Psoas muscle (tissue), 8 donors: ENCODE measurements around the gene VSIR. TPM values are rescaled to one million over a fixed set of nuclear protein-coding genes. Genes with fewer than 3 reads are reported as not detected.

Source experiments
- ATAC-seq, 4 donors: fragments of 200-7000 bp; cut with Tn5 transposase; one replicate each; pipeline ENCODE4 v1.9.1; 2020; ENCODE audit warnings: moderate library complexity in 3 of 4, mild to moderate bottlenecking in 2 of 4
- DNase-seq, 2 donors: peaks; one replicate each; pipeline ENCODE4 v3.0.0-alpha.2; 2020
- H3K27ac ChIP-seq: fragments of 200-600 bp; one replicate; pipeline ENCODE4 v1.8.0; 2022
- H3K27me3 ChIP-seq, 3 donors: fragments of 200-600 bp in 1 of 3; one replicate each; pipeline versions ENCODE4 v1.6.1 to v1.8.0; 2013 to 2022; ENCODE audit warnings: low read length in 2 of 3, mild to moderate bottlenecking in 2 of 3, moderate library complexity in 1 of 3; ENCODE audit not compliant: insufficient read depth in 3 of 3
- H3K36me3 ChIP-seq, 2 donors: fragments of 200-600 bp in 1 of 2; one replicate each; pipeline versions ENCODE4 v1.6.1 to v1.8.0; 2013 to 2022; ENCODE audit warnings: low read depth in 1 of 2, mild to moderate bottlenecking in 1 of 2, moderate library complexity in 1 of 2; ENCODE audit not compliant: insufficient read depth in 1 of 2
- H3K4me1 ChIP-seq: fragments of 200-600 bp; one replicate; pipeline ENCODE4 v1.8.0; 2022
- H3K4me3 ChIP-seq: fragments of 200-600 bp; one replicate; pipeline ENCODE4 v1.8.0; 2022; ENCODE audit warnings: mild to moderate bottlenecking
- H3K9me3 ChIP-seq: fragments of 200-600 bp; one replicate; pipeline ENCODE4 v1.8.0; 2022
- CTCF ChIP-seq: fragments of 200-600 bp; IDR thresholded peaks from one replicate; pipeline ENCODE4 v1.8.0; 2022; ENCODE audit warnings: antibody characterized with exemption
- WGBS, 3 donors: extraction: QIAGEN DNeasy Blood & Tissue Kit; methylation state at CpG; one replicate each; pipeline versions ENCODE4 v1.1.6 to v1.1.7; 2013; 5-methylcytosine and 5-hydroxymethylcytosine counted together
- intact Hi-C, 2 donors: fragments of 100-400 bp; cut with DNase I; formaldehyde crosslinking; loops; one replicate each; pipeline versions ENCODE4 v1.11.0 to v1.14.2; 2022
- polyA plus RNA-seq, 3 donors: library from polyadenylated mRNA; stranded (reverse); fragments of 200-250 nt; gene quantifications; one replicate each; pipeline ENCODE4 v1.2.3, GENCODE V29; 2013
- total RNA-seq, 4 donors: library from RNA; stranded (reverse); fragmentation: NEBNext Ultra II Directional in 2 of 4; extraction: Animal tissue kit (Norgen Biotek cat#: 25700) in 2 of 4; gene quantifications; one replicate each; pipeline versions ENCODE4 v1.2.1 to v1.2.4, GENCODE V29; 2021 to 2023
- donor health status: healthy with polysubstance abuse.
- donor health status: DM: no; HTN: no; CAD: no; lungs with moderate emphysema.
- donor health status: Bipolar disorder and iron deficiency.
- donor health status: healthy.
- donor health status: DM: yes; HTN: yes; CAD: no.
- donor health status: DM: no; HTN: no; CAD: no.
- donor health status: DM: no; HTN: no; CAD: no.
- donor health status: DM: yes; HTN: yes; CAD: no.

Gene VSIR
- total and polyA plus RNA-seq, 7 donors, result 12.5 to 21.8 (median 18.1) TPM

- DNase-seq, result no peak
- Histone ChIP-seq H3K9me3 (no peaks in the 10 kb centered on the region), H3K4me1 (peaks cover 21% of the 10 kb centered on the region), H3K27ac (no peak overlapping the region), H3K27me3 (no peaks in the 10 kb centered on the region), H3K36me3 (no peaks in the 10 kb centered on the region), H3K4me3 (no peak overlapping the region)
- intact Hi-C loops, result no loop called here
- WGBS, 3 donors, result 96 to 98% (median 97%) methylated on average over 17 of the region's 17 CpGs
- ATAC-seq, result no peak
- TF ChIP-seq CTCF, result no peak
Observed at GRCh38 chr10:71777213-71777985, 4.1 kb upstream of the VSIR start.

- intact Hi-C loops, result no loop called here
- Histone ChIP-seq H3K27me3 (no peaks in the 10 kb centered on the region), H3K27ac (no peak overlapping the region), H3K4me3 (no peak overlapping the region), H3K9me3 (no peaks in the 10 kb centered on the region), H3K36me3 (no peaks in the 10 kb centered on the region), H3K4me1 (peaks cover 30% of the 10 kb centered on the region)
- WGBS, 3 donors, result 82 to 90% (median 87%) methylated on average over 2 of the region's 2 CpGs
- no peak for TF ChIP-seq CTCF
- ATAC-seq (no peak), DNase-seq (no peak)
Observed at GRCh38 chr10:71776481-71776925, 3.2 kb upstream of the VSIR start.

- Histone ChIP-seq H3K4me1 (peaks cover 42% of the 10 kb centered on the region), H3K27ac (peak overlapping the region; percentile 13), H3K9me3 (no peaks in the 10 kb centered on the region), H3K27me3 (no peaks in the 10 kb centered on the region), H3K4me3 (no peak overlapping the region), H3K36me3 (no peaks in the 10 kb centered on the region)
- DNase-seq, result no peak
- WGBS, 3 donors, result 42 to 54% (median 46%) methylated on average over 3 of the region's 3 CpGs
- TF ChIP-seq CTCF, result no peak
- intact Hi-C loops, result loop anchor here in 1 of 2 donors (5.0 kb wide), 1 partner anchor 78 kb away; no protein-coding TSS in a partner anchor
- no peak for ATAC-seq
Observed at GRCh38 chr10:71774916-71775702, 1.8 kb upstream of the VSIR start.

- Histone ChIP-seq H3K4me1 (peaks cover 61% of the 10 kb centered on the region), H3K27me3 (no peaks in the 10 kb centered on the region), H3K9me3 (no peaks in the 10 kb centered on the region), H3K27ac (peak overlapping the region; percentile 81), H3K36me3 (no peaks in the 10 kb centered on the region), H3K4me3 (peak overlapping the region; percentile 76)
- intact Hi-C loops, result loop anchor here in 1 of 2 donors (5.0 kb wide), 1 partner anchor 76 kb away; no protein-coding TSS in a partner anchor
- ATAC-seq (peak in 3 of 4 donors; percentile 4 to 5 (median 5)), DNase-seq (no peak)
- no peak for TF ChIP-seq CTCF
- WGBS, 3 donors, result 25 to 40% (median 31%) methylated on average over 4 of the region's 4 CpGs
Observed at GRCh38 chr10:71772832-71773220, 494 bp downstream of the VSIR start.
